22Rv1 (cell line): ENCODE measurements around the gene CROCC2.

ENCODE experiments used
- ZFX ChIP-seq: fragments of 450-650 bp; IDR thresholded peaks from 2 replicates; pipeline ENCODE4 v1.6.1; 2017; ENCODE audit warnings: antibody characterized with exemption, borderline replicate concordance
- TF ChIP-seq, protein P1 (sequence below): fragments of 450-650 bp; IDR thresholded peaks from 2 replicates; pipeline ENCODE4 v1.5.1; 2017; ENCODE audit warnings: mild to moderate bottlenecking

DNA sequence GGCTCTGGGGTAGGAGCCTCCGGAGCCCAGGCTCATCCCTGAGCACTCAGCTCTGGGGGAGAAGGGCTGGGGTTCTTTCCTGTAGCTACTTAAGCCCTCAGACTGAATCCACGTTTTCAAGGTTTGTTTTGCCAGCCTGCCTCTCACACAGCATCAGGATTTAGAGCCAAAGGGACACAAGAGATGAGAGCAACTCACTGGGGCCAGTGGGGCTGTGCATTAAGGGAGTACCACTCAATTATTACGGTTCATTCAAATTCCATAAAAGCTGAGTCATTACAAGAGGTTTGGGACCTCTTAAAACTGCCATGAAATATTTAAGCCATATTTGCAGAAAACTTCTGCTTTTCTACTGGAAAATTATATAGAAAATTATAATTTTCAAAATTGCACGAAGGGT lies 75.1 kb downstream of the CROCC2 start:
- TF ChIP-seq, protein P1, sequence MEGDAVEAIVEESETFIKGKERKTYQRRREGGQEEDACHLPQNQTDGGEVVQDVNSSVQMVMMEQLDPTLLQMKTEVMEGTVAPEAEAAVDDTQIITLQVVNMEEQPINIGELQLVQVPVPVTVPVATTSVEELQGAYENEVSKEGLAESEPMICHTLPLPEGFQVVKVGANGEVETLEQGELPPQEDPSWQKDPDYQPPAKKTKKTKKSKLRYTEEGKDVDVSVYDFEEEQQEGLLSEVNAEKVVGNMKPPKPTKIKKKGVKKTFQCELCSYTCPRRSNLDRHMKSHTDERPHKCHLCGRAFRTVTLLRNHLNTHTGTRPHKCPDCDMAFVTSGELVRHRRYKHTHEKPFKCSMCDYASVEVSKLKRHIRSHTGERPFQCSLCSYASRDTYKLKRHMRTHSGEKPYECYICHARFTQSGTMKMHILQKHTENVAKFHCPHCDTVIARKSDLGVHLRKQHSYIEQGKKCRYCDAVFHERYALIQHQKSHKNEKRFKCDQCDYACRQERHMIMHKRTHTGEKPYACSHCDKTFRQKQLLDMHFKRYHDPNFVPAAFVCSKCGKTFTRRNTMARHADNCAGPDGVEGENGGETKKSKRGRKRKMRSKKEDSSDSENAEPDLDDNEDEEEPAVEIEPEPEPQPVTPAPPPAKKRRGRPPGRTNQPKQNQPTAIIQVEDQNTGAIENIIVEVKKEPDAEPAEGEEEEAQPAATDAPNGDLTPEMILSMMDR = no peak
- no peak for TF ChIP-seq ZFX
